ENCODE data around the gene TMC5. TPM values are rescaled to one million over a fixed set of nuclear protein-coding genes. Genes with fewer than 3 reads are reported as not detected.

The TMC5 gene
- total RNA-seq, 1 experiment from 2014 or later: 15.7 TPM

- Histone ChIP-seq H4K20me1 (ENCODE audit: insufficient read depth) (no peaks in the 10 kb centered on the region), H3K27ac (ENCODE audit: low read depth, low read length) (no peak overlapping the region), H3K9me2 (ENCODE audit: insufficient read depth) (no peaks in the 10 kb centered on the region), H3K9ac (ENCODE audit: low read length) (no peak overlapping the region), H3K4me1 (ENCODE audit: control insufficient read depth in 1 of 2, insufficient read depth in 2 of 2, low read length in 2 of 2) (no peaks in the 10 kb centered on the region), H3K4me3 (replicated peaks in 1 of 2; ENCODE audit: low read depth in 1 of 2, low read length in 2 of 2) (no peak overlapping the region), H3K4me2 (ENCODE audit: low read length) (no peak overlapping the region), H3K36me3 (ENCODE audit: control insufficient read depth in 1 of 2, insufficient read depth in 2 of 2, low read length in 2 of 2) (peaks cover 25 to 36% of the 10 kb centered on the region in 2 experiments), H3K27me3 (ENCODE audit: insufficient read depth, low read length) (no peaks in the 10 kb centered on the region), H3K79me2 (ENCODE audit: insufficient read depth, low read length) (no peaks in the 10 kb centered on the region), H2AFZ (ENCODE audit: low read depth, low read length, poor library complexity, severe bottlenecking) (no peak overlapping the region), H3K9me3 (ENCODE audit: control insufficient read depth in 1 of 2, insufficient read depth in 1 of 2, low read depth in 1 of 2, low read length in 2 of 2) (no peaks in the 10 kb centered on the region)
- DNase-seq (ENCODE audit: low read depth, low spot score) (no peak), ATAC-seq (no peak)
- POLR2A ChIA-PET: no interaction called here
- BruUV-seq (replicated peaks): no TSS peak
- RAD21 ChIA-PET (ENCODE audit: low non-redundant PET in 1 of 2, low total read pairs in 2 of 2, uncharacterized antibody in 2 of 2, unreplicated experiment in 2 of 2): no interaction called here
- CTCF ChIA-PET: no interaction called here
- intact Hi-C loops (cut with micrococcal nuclease): no loop called here
- TF ChIP-seq FOSL1 (IDR thresholded peaks at IDR 0.05; ENCODE audit: low read depth): no peak
- no peak for TF ChIP-seq CEBPB (IDR thresholded peaks at IDR 0.05; ENCODE audit: low read depth)
- TF ChIP-seq CTCF (IDR thresholded peaks at IDR 0.05 in 2 of 3, conservative IDR thresholded peaks at IDR 0.05 in 1 of 3; ENCODE audit: borderline replicate concordance in 1 of 3, insufficient read depth in 1 of 3, low read depth in 2 of 3, low read length in 2 of 3): no peak
- TF ChIP-seq EZH2phosphoT487 (IDR thresholded peaks at IDR 0.05; ENCODE audit: borderline replicate concordance): no peak
- TF ChIP-seq YY1 (IDR thresholded peaks at IDR 0.05; ENCODE audit: extremely low read depth, insufficient replicate concordance, low read depth, low read length): no peak
- no peak for TF ChIP-seq ATF3 (IDR thresholded peaks at IDR 0.05)
- TF ChIP-seq TCF7L2 (IDR thresholded peaks at IDR 0.05; ENCODE audit: borderline replicate concordance, extremely low read depth, insufficient read depth, insufficient read length): no peak
Observed at GRCh38 chr16:19548144-19548543, 130.5 kb downstream of the TMC5 start.

Other genes starting within 250 kb of the TMC5 start
- gene SYT17, start 249.6 kb upstream of the TMC5 start, total RNA-seq (2021; ENCODE audit: unreplicated experiment): 10.3 TPM
- gene CLEC19A, start 132.2 kb upstream of the TMC5 start, total RNA-seq (2021; ENCODE audit: unreplicated experiment): not detected
- gene GDE1, start 104.2 kb downstream of the TMC5 start, total RNA-seq (2021; ENCODE audit: unreplicated experiment): 47.1 TPM
- gene CCP110, start 106.1 kb downstream of the TMC5 start, total RNA-seq (2021; ENCODE audit: unreplicated experiment): 21.4 TPM
- gene VPS35L, start 137.8 kb downstream of the TMC5 start, total RNA-seq (2021; ENCODE audit: unreplicated experiment): 21.4 TPM